Heart left ventricle (tissue), 13 donors: ENCODE measurements around the gene TOM1.

Source experiments
- POLR2A ChIP-seq, 2 donors: fragments of 450-650 bp; IDR thresholded peaks; one replicate each; pipeline ENCODE4 v1.6.1; 2017; ENCODE audit warnings: antibody characterized with exemption in 2 of 2, mild to moderate bottlenecking in 2 of 2, moderate library complexity in 2 of 2
- TF ChIP-seq, protein P1 (sequence below), 12 donors: fragments of 200-600 bp; sonication (generic) in 4 of 12; IDR thresholded peaks; one replicate each; pipeline versions ENCODE4 v1.5.0 to v1.8.0; 2018 to 2022; ENCODE audit warnings: antibody characterized with exemption in 12 of 12, mild to moderate bottlenecking in 5 of 12
- donor health status: ischemic (EF 13 %, LVEDD 7.1; RV severe dilation, severe dysfunction).
- donor health status: DM: no; HTN: yes; CAD: no.
- donor health status: DM: no; HTN: no; CAD: no.
- donor health status: ischemic (EF 25% LVEDD 6.9; RV normal size, moderate dysfunction).
- donor health status: ischemic (EF 25% LVEDD 5.7; RV mildly dilated, moderate dysfunction).
- donor health status: ischemic (EF 35%, LVEDD 5.7; RV mildly dilated, moderate dysfunction).
- donor health status: nonischemic (EF 11% LVEDD 7.7; RV severe dilation, severe dysfunction).
- donor health status: DM: yes; HTN: yes; CAD: no.
- donor health status: PGD.
- donor health status: ischemic (EF 29% LVEDD 5.4; RV normal size, mild dysfunction).
- donor health status: nonischemic (EF 23%, LVEDD 6.1; RV moderate dilation, normal function).

DNA sequence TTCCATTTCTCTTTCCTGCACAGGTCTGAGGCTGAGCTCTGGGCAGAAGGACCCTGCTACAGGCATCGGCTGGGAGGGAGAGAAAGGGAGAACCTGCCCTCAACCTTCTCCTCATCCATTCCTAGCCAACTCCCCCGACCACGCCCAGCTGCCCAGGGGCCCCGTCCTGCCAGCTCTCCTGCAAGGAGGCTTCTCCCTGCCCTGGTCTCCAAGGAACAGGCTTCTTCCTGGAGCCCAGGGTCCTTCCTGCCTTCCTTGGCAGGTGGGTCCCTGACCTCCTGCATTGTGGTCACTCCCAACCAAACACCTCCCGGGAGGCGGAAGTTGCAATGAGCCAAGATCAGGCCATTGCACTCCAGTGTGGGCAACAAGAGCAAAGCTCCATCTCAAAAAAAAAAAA is 68.7 kb downstream of the TOM1 start:
- TF ChIP-seq, protein P1, sequence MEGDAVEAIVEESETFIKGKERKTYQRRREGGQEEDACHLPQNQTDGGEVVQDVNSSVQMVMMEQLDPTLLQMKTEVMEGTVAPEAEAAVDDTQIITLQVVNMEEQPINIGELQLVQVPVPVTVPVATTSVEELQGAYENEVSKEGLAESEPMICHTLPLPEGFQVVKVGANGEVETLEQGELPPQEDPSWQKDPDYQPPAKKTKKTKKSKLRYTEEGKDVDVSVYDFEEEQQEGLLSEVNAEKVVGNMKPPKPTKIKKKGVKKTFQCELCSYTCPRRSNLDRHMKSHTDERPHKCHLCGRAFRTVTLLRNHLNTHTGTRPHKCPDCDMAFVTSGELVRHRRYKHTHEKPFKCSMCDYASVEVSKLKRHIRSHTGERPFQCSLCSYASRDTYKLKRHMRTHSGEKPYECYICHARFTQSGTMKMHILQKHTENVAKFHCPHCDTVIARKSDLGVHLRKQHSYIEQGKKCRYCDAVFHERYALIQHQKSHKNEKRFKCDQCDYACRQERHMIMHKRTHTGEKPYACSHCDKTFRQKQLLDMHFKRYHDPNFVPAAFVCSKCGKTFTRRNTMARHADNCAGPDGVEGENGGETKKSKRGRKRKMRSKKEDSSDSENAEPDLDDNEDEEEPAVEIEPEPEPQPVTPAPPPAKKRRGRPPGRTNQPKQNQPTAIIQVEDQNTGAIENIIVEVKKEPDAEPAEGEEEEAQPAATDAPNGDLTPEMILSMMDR (IDR thresholded peaks at IDR 0.05), result no peak
- TF ChIP-seq POLR2A (IDR thresholded peaks at IDR 0.05), result no peak
